Germinal center (tissue), 1 donor: ENCODE measurements around the gene PLD6.
"Not testable (repeated sequence)": the region's sequence is repeated elsewhere in the genome, so short reads cannot be mapped to it uniquely, and the experiment has no call there.

ENCODE experiments used
- DNase-seq: peaks from one replicate; pipeline ENCODE4 v3.0.0; 2012; ENCODE audit warnings: mixed read lengths, low spot score

The PLD6 gene

GRCh38 chr17:17200831-17201230, 5.3 kb downstream of the PLD6 start:
- no peak for DNase-seq

- no peak for DNase-seq
Measured at GRCh38 chr17:17200311-17200710, 5.8 kb downstream of the PLD6 start.

- no peak for DNase-seq
Measured at GRCh38 chr17:17198281-17198680, 7.9 kb downstream of the PLD6 start.

GRCh38 chr17:17196776-17197175, 9.4 kb downstream of the PLD6 start:
- DNase-seq: no peak

GRCh38 chr17:17195466-17195865, 10.7 kb downstream of the PLD6 start:
- not testable (repeated sequence) for DNase-seq

- DNase-seq: no peak
Measured at GRCh38 chr17:17191961-17192381, 14.2 kb downstream of the PLD6 start.

GRCh38 chr17:17191346-17191792, 14.8 kb downstream of the PLD6 start:
- DNase-seq: no peak

GRCh38 chr17:17190188-17190587, 15.9 kb downstream of the PLD6 start:
- no peak for DNase-seq

- no peak for DNase-seq
Measured at GRCh38 chr17:17189559-17189958, 16.6 kb downstream of the PLD6 start.

GRCh38 chr17:17188586-17188985, 17.5 kb downstream of the PLD6 start:
- DNase-seq: no peak

- DNase-seq: no peak
Measured at GRCh38 chr17:17186551-17187505, 19.3 kb downstream of the PLD6 start.

GRCh38 chr17:17186051-17186450, 20.1 kb downstream of the PLD6 start:
- DNase-seq: no peak

- DNase-seq: not testable (repeated sequence)
Measured at GRCh38 chr17:17184985-17185757, 21.0 kb downstream of the PLD6 start.

GRCh38 chr17:17183744-17184143, 22.4 kb downstream of the PLD6 start:
- no peak for DNase-seq

GRCh38 chr17:17182598-17183136, 23.5 kb downstream of the PLD6 start:
- DNase-seq: no peak

GRCh38 chr17:17181666-17182597, 24.2 kb downstream of the PLD6 start:
- DNase-seq: no peak

GRCh38 chr17:17180741-17181525, 25.2 kb downstream of the PLD6 start:
- DNase-seq: no peak

- DNase-seq: no peak
Measured at GRCh38 chr17:17180141-17180603, 26.0 kb downstream of the PLD6 start.

GRCh38 chr17:17179371-17179827, 26.7 kb downstream of the PLD6 start:
- no peak for DNase-seq

- no peak for DNase-seq
Measured at GRCh38 chr17:17177176-17177575, 29.0 kb downstream of the PLD6 start.
